Measurements from ENCODE around the gene FAT1.

The FAT1 gene

DNA sequence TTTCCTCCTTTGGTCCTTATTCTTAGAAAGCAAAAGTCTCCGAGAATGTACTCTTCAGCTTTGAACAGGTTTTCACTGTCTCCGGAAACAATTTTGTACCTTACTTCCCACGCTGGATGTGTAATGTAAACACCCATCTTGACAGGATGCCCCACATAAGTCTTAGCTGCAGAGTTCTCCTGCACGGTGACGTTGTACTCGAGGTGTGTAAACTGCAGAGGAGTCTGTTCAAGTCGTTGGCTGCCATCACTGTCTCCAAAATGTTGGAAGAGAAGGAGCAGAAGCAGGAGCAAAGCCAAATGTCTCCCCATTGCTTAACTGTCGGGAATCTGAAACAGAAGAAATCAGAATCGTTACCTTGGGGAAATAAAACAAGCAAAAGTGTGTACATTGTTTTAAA is 14.1 kb downstream of the FAT1 start:
- no peak for DNase-seq (ENCODE audit: low read depth in 1 of 2, low spot score in 1 of 2)
- in situ Hi-C loops (cut with HindIII; ENCODE audit: low pct_unique_long_range_greater_than_20kb, low sequenced_read_pairs): no loop called here

DNA sequence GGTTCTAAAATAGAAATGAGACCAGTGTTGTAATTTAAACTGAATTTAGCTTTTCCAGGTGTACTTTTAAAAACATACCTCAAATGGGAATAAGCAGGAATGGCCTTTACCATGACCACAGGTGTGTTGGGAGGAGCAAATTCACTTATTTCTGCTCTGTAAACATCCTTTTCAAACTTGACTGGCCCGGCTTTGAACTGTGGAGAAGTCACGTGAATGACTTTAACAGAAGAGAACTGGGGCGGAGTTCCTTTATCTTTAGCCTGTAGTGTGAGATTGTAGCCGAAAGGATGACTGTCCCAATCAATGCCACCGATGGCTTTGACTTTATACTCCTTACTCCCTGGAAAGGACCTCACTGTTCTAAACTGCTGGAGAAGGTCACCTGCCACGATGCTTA is 15.1 kb downstream of the FAT1 start:
- DNase-seq (ENCODE audit: low read depth in 1 of 2, low spot score in 1 of 2): no peak
- in situ Hi-C loops (cut with HindIII; ENCODE audit: low pct_unique_long_range_greater_than_20kb, low sequenced_read_pairs): no loop called here
- TF ChIP-seq JUND (IDR thresholded peaks at IDR 0.05; ENCODE audit: low read depth): no peak

More for the DNA sequence above, 14.1 kb downstream of the FAT1 start:
- no peak for TF ChIP-seq JUND (IDR thresholded peaks at IDR 0.05; ENCODE audit: low read depth)

DNA sequence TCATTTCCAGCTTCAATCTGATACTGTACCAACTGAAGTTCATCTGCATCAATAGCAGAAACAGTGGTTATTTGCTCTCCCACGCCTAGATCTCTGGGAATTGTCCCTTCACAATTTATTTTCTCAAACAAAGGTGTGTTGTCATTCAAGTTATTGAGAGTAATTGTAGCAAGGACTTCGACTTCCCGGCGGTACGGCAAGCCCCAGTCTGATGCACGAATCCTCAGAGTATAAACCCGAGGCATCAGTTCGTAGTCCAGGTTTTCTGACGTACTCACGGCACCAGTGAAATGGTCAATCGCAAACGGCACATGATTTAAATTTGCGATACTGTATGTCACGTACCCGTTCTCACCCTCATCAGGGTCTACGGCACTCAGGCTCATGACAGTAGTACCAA is 15.7 kb downstream of the FAT1 start:
- no peak for DNase-seq (ENCODE audit: low read depth in 1 of 2, low spot score in 1 of 2)
- in situ Hi-C loops (cut with HindIII; ENCODE audit: low pct_unique_long_range_greater_than_20kb, low sequenced_read_pairs): no loop called here
- no peak for TF ChIP-seq JUND (IDR thresholded peaks at IDR 0.05; ENCODE audit: low read depth)

DNA sequence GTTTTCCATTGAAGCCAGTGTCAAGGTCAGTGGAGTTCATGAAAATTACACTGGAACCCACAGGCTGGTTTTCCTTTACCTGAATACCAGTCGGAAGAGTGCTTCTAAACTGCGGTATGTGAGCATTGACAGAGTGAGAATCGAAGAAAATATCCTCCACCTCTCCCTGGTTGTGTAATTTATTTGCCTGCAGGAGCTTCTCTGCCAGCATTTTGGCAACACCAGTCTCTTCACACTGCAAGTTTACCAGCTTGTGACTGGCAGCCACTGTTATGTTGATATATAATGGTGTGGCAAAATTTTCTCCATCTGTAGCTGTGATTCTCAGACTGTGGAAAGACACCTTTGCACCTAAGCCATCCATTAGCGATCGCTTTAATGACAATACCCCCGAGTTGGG is 16.1 kb downstream of the FAT1 start:
- in situ Hi-C loops (cut with HindIII; ENCODE audit: low pct_unique_long_range_greater_than_20kb, low sequenced_read_pairs): no loop called here
- no peak for TF ChIP-seq JUND (IDR thresholded peaks at IDR 0.05; ENCODE audit: low read depth)
- DNase-seq (ENCODE audit: low read depth in 1 of 2, low spot score in 1 of 2): peak in 1 of 2 experiments; percentile 15

DNA sequence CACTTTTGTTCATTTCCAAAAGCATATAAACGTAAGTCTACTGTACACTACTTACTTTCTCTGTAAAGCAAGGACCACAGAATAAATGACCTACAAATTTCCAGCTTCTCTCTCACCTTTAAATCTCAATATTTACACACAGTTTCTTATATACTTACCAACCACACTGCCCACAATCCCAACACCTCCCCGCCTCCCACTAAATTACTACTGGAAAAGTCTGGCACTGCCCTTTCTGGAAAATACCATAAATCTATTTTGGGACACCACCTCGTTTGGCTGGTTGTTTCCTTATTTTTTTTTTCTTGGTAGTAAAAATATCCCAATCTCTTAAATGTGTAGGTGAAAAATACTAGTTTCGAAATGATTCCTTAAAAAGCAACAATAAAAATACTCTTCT is 19.6 kb downstream of the FAT1 start:
- peak in 1 of 2 experiments; percentile 20 for DNase-seq (ENCODE audit: low read depth in 1 of 2, low spot score in 1 of 2)
- in situ Hi-C loops (cut with HindIII; ENCODE audit: low pct_unique_long_range_greater_than_20kb, low sequenced_read_pairs): no loop called here
- TF ChIP-seq JUND (IDR thresholded peaks at IDR 0.05; ENCODE audit: low read depth): no peak

DNA sequence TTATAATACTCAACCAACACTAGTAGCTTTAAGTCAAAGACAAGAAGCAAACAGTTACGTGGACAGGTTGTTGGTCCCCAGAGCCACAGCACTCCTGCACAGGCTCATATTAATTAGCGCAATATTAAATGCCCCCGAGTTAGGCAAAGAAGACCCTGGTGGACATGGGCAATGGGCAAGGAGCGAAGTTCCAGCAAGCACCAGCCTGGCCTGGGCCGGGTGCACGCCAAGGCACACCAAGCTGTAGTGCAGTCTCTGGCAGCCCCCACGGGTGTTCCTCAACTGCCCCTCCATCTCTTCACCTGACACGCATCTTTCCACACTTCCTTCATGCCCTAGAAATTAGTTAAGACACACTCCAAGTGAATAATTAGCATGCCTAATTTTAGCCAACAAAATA is 20.1 kb downstream of the FAT1 start:
- in situ Hi-C loops (cut with HindIII; ENCODE audit: low pct_unique_long_range_greater_than_20kb, low sequenced_read_pairs): no loop called here
- no peak for DNase-seq (ENCODE audit: low read depth in 1 of 2, low spot score in 1 of 2)
- no peak for TF ChIP-seq JUND (IDR thresholded peaks at IDR 0.05; ENCODE audit: low read depth)

DNA sequence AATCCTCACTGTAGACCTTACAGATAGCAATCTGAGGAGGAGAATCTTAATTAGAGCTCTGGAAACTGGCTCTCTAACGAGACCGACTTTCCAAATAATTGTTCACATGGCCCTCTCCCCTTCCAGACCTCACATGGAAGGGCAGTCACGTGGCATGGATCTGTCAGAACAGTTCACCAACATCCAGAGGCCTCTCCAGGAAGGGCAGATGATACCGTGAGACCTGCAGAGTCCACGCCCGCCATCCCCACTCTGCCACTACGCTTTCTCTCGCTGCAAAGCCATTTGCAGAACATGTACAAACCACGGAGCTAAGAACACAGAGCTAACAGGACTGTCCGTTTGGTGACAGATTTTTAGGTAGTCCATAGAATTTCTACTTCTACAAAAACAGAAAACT is 20.7 kb downstream of the FAT1 start:
- in situ Hi-C loops (cut with HindIII; ENCODE audit: low pct_unique_long_range_greater_than_20kb, low sequenced_read_pairs): no loop called here
- no peak for DNase-seq (ENCODE audit: low read depth in 1 of 2, low spot score in 1 of 2)
- TF ChIP-seq JUND (IDR thresholded peaks at IDR 0.05; ENCODE audit: low read depth): no peak

DNA sequence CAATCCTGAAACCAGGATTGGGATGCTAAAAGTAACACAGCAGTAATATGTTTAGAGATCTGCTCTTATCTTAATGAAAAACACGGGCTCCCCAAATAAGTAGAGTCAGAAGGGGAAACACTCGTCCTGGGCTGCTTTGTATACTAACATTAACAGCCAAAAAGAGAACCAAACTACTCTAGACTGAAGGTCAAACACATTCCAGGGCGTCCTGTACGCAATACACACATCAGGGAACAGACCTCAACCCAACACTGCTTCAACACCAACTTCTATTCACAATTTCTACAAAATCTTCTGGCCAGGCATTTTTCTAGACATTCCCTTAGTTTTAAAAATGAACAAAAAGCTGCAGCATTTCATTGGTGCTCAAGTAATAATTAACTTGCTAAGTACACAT is 21.4 kb downstream of the FAT1 start:
- DNase-seq (ENCODE audit: low read depth in 1 of 2, low spot score in 1 of 2): no peak
- in situ Hi-C loops (cut with HindIII; ENCODE audit: low pct_unique_long_range_greater_than_20kb, low sequenced_read_pairs): no loop called here
- no peak for TF ChIP-seq JUND (IDR thresholded peaks at IDR 0.05; ENCODE audit: low read depth)

DNA sequence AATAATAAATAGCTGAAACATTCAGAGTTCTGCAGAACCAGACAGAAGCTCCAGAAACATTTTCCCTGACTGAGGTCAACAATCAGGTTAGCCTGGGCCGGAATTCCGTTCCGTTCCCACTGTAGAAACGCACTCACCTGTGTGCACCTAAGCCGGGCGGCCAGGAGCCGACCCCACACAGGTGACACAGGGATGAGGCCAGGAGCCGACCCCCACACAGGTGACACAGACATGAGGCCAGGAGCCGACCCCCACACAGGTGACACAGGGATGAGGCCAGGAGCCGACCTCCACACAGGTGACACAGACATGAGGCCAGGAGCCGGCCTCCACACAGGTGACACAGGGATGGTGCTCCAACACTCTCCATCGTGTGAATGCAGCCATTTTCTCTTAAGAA is 21.9 kb downstream of the FAT1 start:
- no peak for TF ChIP-seq JUND (IDR thresholded peaks at IDR 0.05; ENCODE audit: low read depth)
- in situ Hi-C loops (cut with HindIII; ENCODE audit: low pct_unique_long_range_greater_than_20kb, low sequenced_read_pairs): no loop called here
- DNase-seq (ENCODE audit: low read depth in 1 of 2, low spot score in 1 of 2): no peak

DNA sequence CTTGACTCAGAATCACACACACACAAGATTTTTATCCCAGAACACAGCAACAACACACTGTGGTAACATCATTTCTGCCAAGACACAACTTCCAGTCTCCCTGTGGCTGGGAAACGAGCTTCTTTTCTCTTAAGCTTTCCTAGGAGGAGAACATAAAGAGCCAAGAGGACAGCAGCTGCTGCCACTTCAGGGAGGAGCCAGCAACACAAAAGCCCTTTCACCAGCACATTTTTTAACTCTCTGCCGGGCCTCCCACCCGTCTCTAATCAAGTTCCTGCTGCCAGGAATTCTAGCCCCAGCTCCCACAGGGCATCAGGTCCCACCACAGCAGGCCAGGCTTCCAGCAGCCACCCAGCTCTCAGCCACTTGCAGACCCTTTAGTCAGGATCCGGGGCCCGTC is 22.4 kb downstream of the FAT1 start:
- no peak for TF ChIP-seq JUND (IDR thresholded peaks at IDR 0.05; ENCODE audit: low read depth)

DNA sequence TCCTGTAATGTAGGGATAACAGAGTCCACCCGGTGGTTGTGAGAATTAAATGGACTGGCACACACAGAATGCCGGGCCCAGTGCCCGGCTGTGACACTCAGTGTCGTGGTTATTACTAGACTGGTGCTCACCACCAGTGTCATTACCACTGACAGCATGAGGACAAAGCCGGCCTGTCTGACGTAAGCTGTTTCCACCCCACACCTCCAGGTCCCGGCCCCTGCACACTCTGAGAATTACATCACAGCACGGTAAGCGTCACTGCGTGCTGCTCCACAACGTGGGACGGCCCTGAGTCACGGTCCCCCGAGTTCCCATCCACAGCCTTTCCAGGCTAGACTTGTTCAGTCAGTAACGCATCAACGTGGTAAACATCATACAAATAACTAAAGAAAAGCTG is 22.9 kb downstream of the FAT1 start:
- no peak for TF ChIP-seq JUND (IDR thresholded peaks at IDR 0.05; ENCODE audit: low read depth)
- in situ Hi-C loops (cut with HindIII; ENCODE audit: low pct_unique_long_range_greater_than_20kb, low sequenced_read_pairs): no loop called here
- no peak for DNase-seq (ENCODE audit: low read depth in 1 of 2, low spot score in 1 of 2)

More for the DNA sequence above, 22.4 kb downstream of the FAT1 start:
- no peak for DNase-seq (ENCODE audit: low read depth in 1 of 2, low spot score in 1 of 2)
- in situ Hi-C loops (cut with HindIII; ENCODE audit: low pct_unique_long_range_greater_than_20kb, low sequenced_read_pairs): no loop called here

DNA sequence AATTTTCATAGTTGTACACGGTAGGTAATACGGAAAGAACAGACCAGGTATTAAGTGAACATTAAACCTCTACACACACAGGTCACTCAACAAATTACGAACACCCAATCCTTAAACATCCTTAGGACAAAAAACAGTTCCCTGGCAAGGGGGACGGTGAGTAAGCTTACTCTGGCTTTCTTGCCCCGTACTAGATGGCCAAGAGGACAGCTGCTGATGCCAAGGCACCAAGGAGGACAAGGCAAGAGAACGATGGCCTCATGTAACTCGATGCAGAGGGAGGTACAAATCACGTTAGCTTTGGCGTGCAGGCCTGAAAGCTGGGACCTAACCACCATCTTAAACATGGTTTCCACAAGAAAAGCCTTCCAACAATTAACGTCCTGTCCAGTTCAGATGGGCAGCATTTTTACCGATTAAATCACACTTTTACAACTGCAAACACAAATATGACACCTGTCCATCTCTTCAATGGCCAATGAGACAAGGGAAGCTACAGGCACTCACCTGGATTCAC is 23.7 kb downstream of the FAT1 start:
- no peak for DNase-seq (ENCODE audit: low read depth in 1 of 2, low spot score in 1 of 2)
- in situ Hi-C loops (cut with HindIII; ENCODE audit: low pct_unique_long_range_greater_than_20kb, low sequenced_read_pairs): no loop called here
- TF ChIP-seq JUND (IDR thresholded peaks at IDR 0.05; ENCODE audit: low read depth): no peak

DNA sequence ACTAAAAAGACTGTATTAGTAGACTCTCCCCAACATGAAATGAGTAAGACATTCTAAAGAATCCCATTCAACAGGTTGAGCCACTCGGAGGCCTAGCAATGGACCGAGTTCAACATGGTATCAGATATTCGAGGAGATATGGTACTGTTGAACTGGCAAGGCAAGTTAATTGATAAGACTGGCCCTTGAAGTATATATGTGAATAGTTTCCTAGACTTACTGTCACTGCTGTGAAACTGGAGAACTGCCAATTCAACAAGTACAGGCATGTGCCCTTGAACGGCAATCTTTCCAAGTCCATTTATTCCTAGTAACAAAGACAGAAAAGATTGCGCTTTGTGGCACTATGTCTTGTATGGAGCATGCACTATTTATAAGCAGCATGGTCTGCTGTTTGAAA is 24.4 kb downstream of the FAT1 start:
- DNase-seq (ENCODE audit: low read depth in 1 of 2, low spot score in 1 of 2): no peak
- in situ Hi-C loops (cut with HindIII; ENCODE audit: low pct_unique_long_range_greater_than_20kb, low sequenced_read_pairs): no loop called here
- no peak for TF ChIP-seq JUND (IDR thresholded peaks at IDR 0.05; ENCODE audit: low read depth)

DNA sequence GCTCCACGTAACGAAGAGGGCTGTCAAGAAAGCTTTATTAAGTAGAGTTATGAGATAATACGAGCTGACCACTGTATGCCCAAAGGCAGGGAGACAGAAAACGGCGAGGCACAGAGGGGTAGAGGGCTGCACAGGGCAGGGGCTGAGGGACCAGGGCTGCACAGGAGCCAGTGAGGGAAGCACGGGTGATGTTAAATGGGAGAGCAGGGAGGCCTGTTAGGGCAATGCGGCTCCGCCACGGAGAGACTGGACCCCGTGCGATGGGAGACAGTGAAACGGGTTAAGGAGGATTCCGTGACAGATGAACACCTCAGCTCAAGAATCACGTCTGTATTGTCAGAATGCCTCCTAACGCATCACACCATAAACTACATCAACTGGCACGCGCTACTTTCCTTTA is 25.1 kb downstream of the FAT1 start:
- no peak for TF ChIP-seq JUND (IDR thresholded peaks at IDR 0.05; ENCODE audit: low read depth)
- in situ Hi-C loops (cut with HindIII; ENCODE audit: low pct_unique_long_range_greater_than_20kb, low sequenced_read_pairs): no loop called here
- DNase-seq (ENCODE audit: low read depth in 1 of 2, low spot score in 1 of 2): no peak
